Caco-2 (cell line): Measurements from ENCODE around the gene LRRTM4. TPM values are rescaled to one million over a fixed set of nuclear protein-coding genes. Genes with fewer than 3 reads are reported as not detected.

Experiments used
- BruUV-seq: library from RNA; stranded (reverse); fragments of 400-500 nt; replicated peaks from 2 replicates; lab custom pipeline; 2021; lab: Mats Ljungman, UMichigan
- CTCF ChIA-PET: fragments of 300-600 bp; sonication (Branson Sonifier 250); formaldehyde crosslinking; loops from one replicate; lab custom pipeline; 2022; ENCODE audit warnings: antibody characterized with exemption; lab: Charles Lee
- POLR2A ChIA-PET: fragments of 300-600 bp; sonication (Branson Sonifier 250); formaldehyde crosslinking; loops from one replicate; lab custom pipeline; 2022; ENCODE audit warnings: antibody characterized with exemption; lab: Charles Lee
- DNase-seq, 2 experiments: peaks; one replicate each; pipeline versions ENCODE4 v3.0.0 to v3.0.0-alpha.2; 2020 to 2022
- H3K27me3 ChIP-seq: replicated peaks from 2 replicates; pipeline ENCODE4 v1.6.0; 2011; ENCODE audit warnings: low read length; ENCODE audit not compliant: control insufficient read depth, insufficient read depth
- H3K36me3 ChIP-seq: 2 replicates; pipeline ENCODE4 v1.5.1; 2011; ENCODE audit warnings: low read length; ENCODE audit not compliant: control insufficient read depth, insufficient read depth
- H3K4me1 ChIP-seq: fragments of 250-450 bp; sonication (Bioruptor Pico); 2 replicates; pipeline ENCODE4 v1.5.1; 2020; ENCODE audit warnings: mild to moderate bottlenecking
- H3K4me3 ChIP-seq: 2 replicates; pipeline ENCODE4 v1.5.1; 2011; ENCODE audit warnings: low read depth, mild to moderate bottlenecking, control low read depth, low read length
- H3K9me3 ChIP-seq: fragments of 250-450 bp; sonication (Bioruptor Pico); 2 replicates; pipeline ENCODE4 v1.5.1; 2020; ENCODE audit warnings: mild to moderate bottlenecking, moderate library complexity
- H3K27ac Mint-ChIP-seq: one replicate; pipeline ENCODE4 v1.8.0; 2022; ENCODE audit warnings: mixed read lengths; ENCODE audit not compliant: unreplicated experiment
- H3K27me3 Mint-ChIP-seq: one replicate; pipeline ENCODE4 v1.8.0; 2022; ENCODE audit warnings: mixed read lengths; ENCODE audit not compliant: insufficient read depth, unreplicated experiment
- H3K36me3 Mint-ChIP-seq: one replicate; pipeline ENCODE4 v1.8.0; 2022; ENCODE audit warnings: mild to moderate bottlenecking, mixed read lengths; ENCODE audit not compliant: insufficient read depth, unreplicated experiment
- H3K4me1 Mint-ChIP-seq: one replicate; pipeline ENCODE4 v1.8.0; 2022; ENCODE audit warnings: low read depth, mixed read lengths; ENCODE audit not compliant: unreplicated experiment
- H3K4me3 Mint-ChIP-seq: one replicate; pipeline ENCODE4 v1.8.0; 2022; ENCODE audit warnings: mild to moderate bottlenecking, moderate library complexity, mixed read lengths; ENCODE audit not compliant: unreplicated experiment
- H3K9me3 Mint-ChIP-seq: one replicate; pipeline ENCODE4 v1.8.0; 2022; ENCODE audit warnings: mixed read lengths; ENCODE audit not compliant: unreplicated experiment
- CTCF ChIP-seq, 2 experiments: fragments of 200-600 bp in 1 of 2; IDR thresholded peaks; 1 replicate in 1 of 2; 2 replicates in 1 of 2; pipeline versions ENCODE4 v1.5.1 to v1.8.0; 2011 to 2022; ENCODE audit warnings: antibody characterized with exemption in 1 of 2, control low read depth in 1 of 2, inconsistent platforms in 1 of 2, low read depth in 1 of 2, low read length in 1 of 2, mild to moderate bottlenecking in 1 of 2, moderate library complexity in 1 of 2; ENCODE audit not compliant: insufficient read depth in 1 of 2, severe bottlenecking in 1 of 2, unreplicated experiment in 1 of 2
- intact Hi-C: fragments of 100-400 bp; cut with micrococcal nuclease; formaldehyde crosslinking; loops from one replicate; pipeline ENCODE4 v1.10.0; 2022; ENCODE audit not compliant: unreplicated experiment
- total RNA-seq: library from RNA; stranded (reverse); gene quantifications from 2 replicates; pipeline ENCODE4 v1.2.3, GENCODE V29; 2022

LRRTM4 gene
- total RNA-seq, 1 experiment from 2014 or later = 0.32 TPM

GRCh38 chr2:77155511-77155910 lies 366.7 kb downstream of the LRRTM4 start:
- Mint-ChIP-seq H3K4me3 (no peak overlapping the region), H3K36me3 (no peaks in the 10 kb centered on the region), H3K4me1 (no peaks in the 10 kb centered on the region), H3K27ac (no peak overlapping the region), H3K9me3 (no peaks in the 10 kb centered on the region), H3K27me3 (no peaks in the 10 kb centered on the region)
- no peaks in the 10 kb centered on the region for H3K9me3 ChIP-seq
- no TSS peak for BruUV-seq
- no peaks in the 10 kb centered on the region for H3K36me3 ChIP-seq
- no peak overlapping the region for H3K4me3 ChIP-seq
- no peak for TF ChIP-seq CTCF (IDR thresholded peaks at IDR 0.05; ENCODE audit: insufficient read depth in 1 of 2, low read depth in 1 of 2, low read length in 1 of 2, severe bottlenecking in 1 of 2, unreplicated experiment in 1 of 2)
- ChIA-PET CTCF (no interaction called here), POLR2A (no interaction called here)
- intact Hi-C loops = no loop called here
- no peaks in the 10 kb centered on the region for H3K4me1 ChIP-seq
- H3K27me3 ChIP-seq = no peaks in the 10 kb centered on the region
- DNase-seq = no peak

- intact Hi-C loops = no loop called here
- Histone ChIP-seq H3K36me3 (no peaks in the 10 kb centered on the region), H3K27me3 (no peaks in the 10 kb centered on the region), H3K4me1 (no peaks in the 10 kb centered on the region), H3K9me3 (no peaks in the 10 kb centered on the region), H3K4me3 (no peak overlapping the region)
- Mint-ChIP-seq H3K4me1 (no peaks in the 10 kb centered on the region), H3K9me3 (no peaks in the 10 kb centered on the region), H3K4me3 (no peak overlapping the region), H3K27me3 (no peaks in the 10 kb centered on the region), H3K27ac (no peak overlapping the region), H3K36me3 (no peaks in the 10 kb centered on the region)
- BruUV-seq = no TSS peak
- POLR2A ChIA-PET = no interaction called here
- CTCF ChIA-PET = no interaction called here
- no peak for DNase-seq
- TF ChIP-seq CTCF (IDR thresholded peaks at IDR 0.05; ENCODE audit: insufficient read depth in 1 of 2, low read depth in 1 of 2, low read length in 1 of 2, severe bottlenecking in 1 of 2, unreplicated experiment in 1 of 2) = no peak
Observed at GRCh38 chr2:77149565-77149964, 372.6 kb downstream of the LRRTM4 start.

GRCh38 chr2:77147153-77147552 lies 375.0 kb downstream of the LRRTM4 start:
- no TSS peak for BruUV-seq
- H3K9me3 Mint-ChIP-seq = no peaks in the 10 kb centered on the region
- Histone ChIP-seq H3K4me3 (no peak overlapping the region), H3K27me3 (no peaks in the 10 kb centered on the region), H3K4me1 (no peaks in the 10 kb centered on the region), H3K36me3 (no peaks in the 10 kb centered on the region), H3K9me3 (no peaks in the 10 kb centered on the region)
- H3K36me3 Mint-ChIP-seq = no peaks in the 10 kb centered on the region
- no peak for DNase-seq
- POLR2A ChIA-PET = no interaction called here
- H3K27ac Mint-ChIP-seq = no peak overlapping the region
- CTCF ChIA-PET = no interaction called here
- H3K27me3 Mint-ChIP-seq = no peaks in the 10 kb centered on the region
- no peaks in the 10 kb centered on the region for H3K4me1 Mint-ChIP-seq
- TF ChIP-seq CTCF (IDR thresholded peaks at IDR 0.05; ENCODE audit: insufficient read depth in 1 of 2, low read depth in 1 of 2, low read length in 1 of 2, severe bottlenecking in 1 of 2, unreplicated experiment in 1 of 2) = no peak
- H3K4me3 Mint-ChIP-seq = no peak overlapping the region
- intact Hi-C loops = no loop called here
